NCI-H526 (cell line): Measurements from ENCODE around the gene SSTR4.

Experiments used
- DNase-seq, 2 experiments: peaks; one replicate each; lab custom pipeline; 2025; lab: John Stamatoyannopoulos, UW

Gene SSTR4

DNA sequence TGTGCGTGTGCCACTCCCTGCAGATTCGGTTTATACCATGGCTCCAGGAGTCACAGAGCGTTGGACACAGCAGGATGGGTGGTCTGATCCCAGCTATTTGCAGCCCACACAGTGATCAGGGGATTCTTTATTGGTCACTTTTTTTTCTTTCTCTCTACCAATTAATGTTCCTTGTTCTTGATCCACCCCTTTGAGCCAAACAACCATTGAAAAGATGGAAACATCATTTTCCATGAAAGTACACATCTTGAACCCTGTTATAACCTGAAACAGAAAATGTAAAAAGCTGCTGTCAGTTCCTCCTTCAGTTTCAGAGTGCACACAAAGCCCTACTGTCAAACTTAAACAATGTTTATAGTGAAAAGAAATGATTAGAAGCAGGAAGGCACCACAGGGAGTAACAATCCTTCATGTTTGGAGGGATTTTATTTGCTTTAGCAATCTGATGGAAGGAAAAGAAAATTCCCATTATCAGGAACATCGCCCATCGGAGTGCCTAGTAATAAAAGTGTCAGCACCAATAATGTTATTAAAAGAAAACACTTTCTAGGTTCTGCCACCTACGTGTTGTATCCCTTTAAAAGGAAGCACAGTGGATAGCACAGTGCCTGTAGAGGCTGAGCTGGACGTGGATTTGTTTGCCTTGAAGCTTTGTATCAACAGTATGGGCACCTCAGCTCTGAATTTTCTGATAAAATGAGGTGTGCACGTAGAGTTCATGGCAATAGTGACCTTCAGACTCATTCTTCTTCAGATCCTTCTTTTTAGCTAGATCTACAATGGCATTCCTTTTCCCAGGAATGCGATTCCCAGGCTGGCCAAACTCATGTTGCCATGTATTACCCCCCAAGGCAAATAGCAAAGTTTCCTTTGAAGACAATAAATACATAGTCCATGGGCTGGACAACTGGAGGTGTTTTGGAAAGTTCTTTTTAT is 30.4 kb downstream of the SSTR4 start:
- no peak for DNase-seq

DNA sequence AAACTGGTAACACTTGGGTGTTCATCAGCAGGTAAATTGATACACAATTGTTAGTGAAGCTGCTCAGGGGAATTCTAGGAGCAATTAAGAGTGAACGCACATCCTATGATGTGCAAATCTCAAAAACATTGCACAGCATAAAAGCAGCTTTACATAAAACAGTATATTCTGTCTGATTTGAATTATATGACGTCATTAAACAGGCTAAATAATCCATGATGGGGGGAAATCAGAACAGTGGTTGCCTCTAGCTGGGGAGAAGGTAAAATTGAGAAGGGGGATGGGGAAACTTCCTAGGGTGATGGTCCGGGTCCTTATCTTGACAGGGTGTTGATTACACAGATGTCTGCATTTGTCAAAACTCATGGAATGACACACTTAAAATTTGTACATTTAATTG is 31.7 kb downstream of the SSTR4 start:
- DNase-seq: no peak

DNA sequence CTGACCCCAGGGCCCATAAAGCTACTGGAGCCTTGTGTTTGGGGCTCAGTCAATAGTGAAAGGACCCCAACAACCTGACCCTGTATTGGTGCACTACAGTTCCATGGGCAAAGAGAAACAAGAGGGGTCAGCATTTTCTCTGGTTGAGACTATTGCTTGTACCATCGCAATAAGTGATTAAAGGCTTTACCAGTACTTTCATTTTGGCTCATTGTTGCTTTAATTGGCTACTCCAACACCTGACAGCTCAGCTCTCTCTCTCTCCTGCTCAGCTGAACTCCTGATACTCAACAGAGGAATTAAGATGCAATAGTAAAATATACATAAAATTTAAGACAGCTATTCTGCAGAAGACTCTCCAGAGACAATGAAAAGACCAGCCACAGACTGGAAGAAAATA is 33.2 kb downstream of the SSTR4 start:
- no peak for DNase-seq

DNA sequence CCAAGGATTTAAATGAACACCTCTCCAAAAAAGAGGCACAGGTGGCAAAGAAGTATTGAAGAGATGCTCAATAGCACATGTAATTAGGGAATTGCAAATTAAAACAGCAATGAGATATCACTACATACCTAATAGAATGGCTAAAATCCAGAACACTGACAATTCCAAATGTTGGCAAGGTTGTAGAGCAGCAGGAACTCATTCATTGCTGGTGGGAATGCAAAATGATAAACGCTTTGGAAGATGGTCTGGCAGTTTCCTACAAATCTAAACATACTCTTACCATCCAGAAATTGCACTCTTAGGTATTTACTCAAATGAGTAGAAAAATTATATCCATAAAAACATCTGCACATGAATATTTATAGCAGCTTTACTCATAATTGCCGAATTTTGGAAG is 34.0 kb downstream of the SSTR4 start:
- DNase-seq: no peak

DNA sequence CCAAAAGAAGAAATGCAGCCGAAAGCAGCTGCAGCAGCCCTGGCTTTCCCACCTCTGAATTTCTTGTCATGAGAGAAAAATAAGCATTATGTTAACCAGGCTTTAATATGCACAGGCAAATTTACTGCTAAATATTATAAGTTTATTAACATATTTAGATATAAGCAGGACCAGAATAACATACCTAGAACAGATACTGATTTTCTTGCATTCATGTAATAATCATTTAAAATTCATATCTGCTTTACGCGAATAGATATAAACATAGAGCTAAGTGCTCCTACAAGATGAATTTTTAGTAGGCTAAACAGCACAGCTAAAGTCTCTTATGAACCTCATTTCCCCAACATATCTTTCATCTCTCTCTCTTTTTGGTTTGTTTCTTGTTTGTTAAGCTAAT is 36.3 kb downstream of the SSTR4 start:
- no peak for DNase-seq

DNA sequence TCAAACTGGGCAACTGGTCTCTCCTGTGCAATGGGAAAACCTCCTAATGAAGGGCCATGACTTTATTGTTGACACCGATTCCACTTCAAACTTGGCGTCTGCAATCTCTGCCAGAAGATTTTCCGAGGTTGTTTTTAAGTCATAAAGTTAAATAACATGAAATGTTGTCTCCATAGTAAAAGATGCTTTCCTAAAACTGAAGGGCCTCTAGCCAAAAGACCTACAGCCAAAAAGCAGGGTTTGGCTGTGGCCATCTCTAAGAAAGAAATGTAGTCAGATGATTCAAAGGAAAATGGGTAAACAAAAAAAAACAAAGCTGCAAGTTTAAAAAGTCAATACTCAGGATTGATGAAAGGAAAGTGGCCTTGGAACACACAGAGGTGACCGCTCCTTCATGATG is 36.9 kb downstream of the SSTR4 start:
- no peak for DNase-seq

DNA sequence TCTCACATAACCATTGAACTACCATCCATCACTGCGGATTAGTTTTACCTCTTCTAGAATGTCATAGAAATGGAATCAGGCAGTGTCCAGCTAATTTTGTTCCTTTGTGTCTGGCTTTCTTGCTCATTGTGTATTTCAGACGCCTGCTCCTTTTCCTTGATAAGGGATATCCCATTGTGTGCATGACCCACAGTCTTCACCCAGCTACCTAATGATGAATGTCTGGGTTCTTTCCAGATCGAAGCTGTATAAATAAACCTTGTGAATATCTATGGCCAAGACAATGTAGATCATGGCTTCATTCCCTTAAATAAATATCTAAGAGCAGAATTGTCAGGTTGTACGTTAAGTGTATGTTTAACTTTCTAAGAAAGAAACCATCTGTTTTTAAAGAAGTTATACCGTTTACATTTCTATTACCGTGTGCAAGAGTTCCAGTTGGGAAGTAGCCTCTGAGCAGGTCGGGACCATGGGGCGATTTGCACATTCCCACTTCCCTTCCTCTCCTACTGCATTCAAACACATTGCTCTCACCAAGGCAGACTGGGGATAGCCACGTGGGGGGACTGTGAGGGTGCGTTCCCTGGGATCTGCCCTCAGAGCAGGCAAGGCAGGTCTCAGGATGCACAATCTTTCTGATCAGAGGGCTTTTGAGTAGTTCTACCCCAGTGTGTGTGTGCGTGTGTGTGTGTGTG is 37.9 kb downstream of the SSTR4 start:
- DNase-seq: no peak

DNA sequence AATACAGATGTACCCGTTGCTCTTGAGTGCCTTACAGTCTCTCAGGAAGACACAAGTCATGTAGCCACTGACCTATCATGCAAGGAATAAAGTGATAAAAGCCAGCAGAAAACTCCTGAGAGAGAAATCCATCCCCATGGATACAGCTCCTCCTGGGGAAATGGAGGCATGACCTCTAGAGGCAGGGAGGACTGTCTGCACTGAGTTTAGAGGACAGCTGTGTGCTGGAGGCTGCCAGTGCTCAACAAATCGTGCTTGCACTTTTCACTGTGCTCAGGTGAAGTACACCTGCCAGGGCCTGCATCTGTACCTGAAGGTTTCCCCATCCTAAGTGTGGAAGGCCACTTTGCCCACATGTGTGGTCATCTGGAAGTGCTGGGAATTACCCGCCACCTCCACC is 38.9 kb downstream of the SSTR4 start:
- no peak for DNase-seq

DNA sequence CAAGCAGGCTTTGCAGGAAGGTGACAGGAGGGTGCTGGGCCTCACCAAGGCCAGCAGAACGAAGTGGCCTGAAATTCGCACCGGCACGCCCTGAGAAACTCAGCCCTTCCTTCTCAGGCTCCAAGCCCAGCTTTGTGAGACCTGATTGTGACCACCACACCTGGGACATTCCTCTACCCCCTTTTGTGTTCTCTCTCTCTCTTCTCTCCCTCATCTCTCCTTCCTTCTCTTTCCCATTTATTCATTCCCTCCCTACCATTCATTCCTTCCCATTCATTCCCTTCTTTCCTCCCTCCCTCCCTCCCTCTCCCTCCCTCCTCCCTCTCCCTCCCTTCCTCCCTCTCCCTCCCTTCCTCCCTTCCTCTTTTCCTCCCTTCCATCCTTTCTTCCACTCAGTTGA is 42.2 kb downstream of the SSTR4 start:
- no peak for DNase-seq

DNA sequence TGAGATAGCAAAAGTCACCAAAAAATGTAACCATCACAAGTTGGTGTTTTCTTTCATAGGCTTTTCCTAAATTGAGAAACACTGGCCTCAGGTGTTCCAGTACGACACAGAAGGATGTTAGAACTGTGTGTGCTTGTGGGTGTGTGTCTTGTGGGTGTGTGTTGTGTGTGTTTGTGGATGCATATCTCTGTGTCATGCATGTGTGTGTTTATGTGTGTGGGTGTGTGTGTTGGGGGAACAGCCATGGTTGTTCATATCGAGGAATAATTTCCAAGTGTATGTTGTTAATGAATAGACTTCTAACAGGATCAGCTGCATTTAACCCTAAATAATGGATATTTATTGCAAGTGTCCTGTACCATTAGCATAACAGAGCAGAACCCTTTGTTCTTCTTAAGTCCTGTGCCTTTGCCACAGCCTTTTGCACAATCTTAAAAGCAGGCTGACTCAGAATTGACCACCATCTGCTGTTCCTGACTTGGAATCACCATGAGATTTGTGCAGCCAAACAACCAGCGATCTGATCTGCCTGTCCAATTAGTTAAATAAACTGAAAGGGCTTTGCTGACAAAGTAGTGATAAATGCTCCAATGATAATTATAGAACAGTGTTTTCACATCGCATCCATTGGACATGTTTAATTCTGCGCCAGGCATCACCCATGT is 43.4 kb downstream of the SSTR4 start:
- DNase-seq: no peak

DNA sequence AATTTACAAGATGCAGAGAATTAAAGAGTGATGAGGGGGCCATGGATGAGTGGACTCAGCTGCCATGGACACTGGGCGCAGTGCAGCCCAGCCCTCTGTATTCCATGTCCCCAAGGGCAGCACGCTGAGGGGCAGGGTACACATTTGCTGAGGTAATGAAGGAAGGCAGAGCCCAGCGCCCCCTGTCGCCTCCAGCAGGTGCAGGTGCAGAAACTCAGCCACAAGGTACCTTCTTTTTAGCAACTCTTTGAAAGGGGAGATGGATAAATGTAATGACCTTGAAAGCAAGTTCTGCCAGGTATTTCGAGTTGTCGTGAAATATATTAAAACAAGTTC is 43.9 kb downstream of the SSTR4 start:
- DNase-seq: peak; percentile 5 to 42

DNA sequence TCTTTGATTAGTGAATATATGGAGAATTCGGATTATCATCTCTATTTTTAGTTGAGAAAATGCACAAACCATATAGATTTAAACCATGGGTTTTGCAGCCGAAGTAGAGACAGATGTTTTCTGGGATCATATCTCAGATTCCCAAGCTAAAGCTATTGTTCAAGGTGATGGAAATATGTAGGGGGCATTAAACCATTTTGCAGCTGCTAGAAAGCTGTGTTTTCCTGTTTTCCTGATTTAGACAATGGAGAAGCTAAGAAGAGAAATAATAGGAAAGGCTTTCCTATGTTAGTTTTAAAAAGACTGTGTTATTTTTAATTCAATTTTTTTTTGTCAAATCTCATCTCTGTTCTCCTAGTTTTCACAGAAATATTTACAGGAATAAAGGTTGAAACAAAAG is 44.8 kb downstream of the SSTR4 start:
- no peak for DNase-seq

DNA sequence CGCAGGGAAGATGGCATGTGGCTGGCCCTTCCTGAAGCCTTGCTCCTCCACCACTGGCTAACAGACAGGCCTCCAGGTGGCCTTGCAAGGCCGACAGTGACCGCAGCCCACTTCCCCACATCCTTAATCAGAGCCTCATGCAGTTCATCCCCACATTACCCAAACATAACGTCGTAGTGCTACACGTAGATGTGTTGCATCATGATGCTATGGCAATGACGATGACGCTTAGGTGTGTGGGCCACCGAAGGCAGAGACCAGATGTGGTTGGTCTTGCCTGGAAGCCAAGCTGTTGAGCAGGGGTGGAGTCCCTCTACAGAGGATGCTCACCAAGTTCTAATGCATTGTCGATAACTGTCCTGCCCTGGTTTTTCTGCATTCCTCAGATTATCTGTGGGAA is 45.4 kb downstream of the SSTR4 start:
- no peak for DNase-seq

DNA sequence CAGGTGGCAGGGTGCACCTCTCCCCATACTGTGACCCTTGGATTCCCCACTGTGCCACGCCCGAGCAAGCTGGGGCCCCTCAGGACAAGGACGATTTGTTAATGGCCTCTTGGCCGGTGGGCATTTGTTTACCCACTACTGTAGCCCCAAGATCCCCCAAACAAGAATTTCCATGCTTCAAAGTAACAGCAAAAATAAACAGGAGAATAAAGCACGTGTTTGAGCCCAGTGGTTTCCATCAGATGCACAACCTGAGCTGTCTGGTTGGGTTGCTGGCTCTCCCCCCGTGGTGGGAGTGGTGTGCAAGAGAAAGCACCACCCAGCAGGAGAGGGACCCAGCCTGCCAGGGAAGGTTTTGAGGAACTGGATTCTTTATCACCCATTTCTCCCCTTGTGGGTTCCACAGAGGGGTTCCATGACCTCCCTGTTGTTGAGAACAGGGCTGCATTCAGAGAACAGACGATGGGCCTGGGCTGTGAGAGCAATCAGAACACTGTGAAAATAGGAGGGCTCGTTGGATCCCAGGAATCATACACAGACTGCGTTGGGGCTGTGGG is 46.2 kb downstream of the SSTR4 start:
- no peak for DNase-seq

DNA sequence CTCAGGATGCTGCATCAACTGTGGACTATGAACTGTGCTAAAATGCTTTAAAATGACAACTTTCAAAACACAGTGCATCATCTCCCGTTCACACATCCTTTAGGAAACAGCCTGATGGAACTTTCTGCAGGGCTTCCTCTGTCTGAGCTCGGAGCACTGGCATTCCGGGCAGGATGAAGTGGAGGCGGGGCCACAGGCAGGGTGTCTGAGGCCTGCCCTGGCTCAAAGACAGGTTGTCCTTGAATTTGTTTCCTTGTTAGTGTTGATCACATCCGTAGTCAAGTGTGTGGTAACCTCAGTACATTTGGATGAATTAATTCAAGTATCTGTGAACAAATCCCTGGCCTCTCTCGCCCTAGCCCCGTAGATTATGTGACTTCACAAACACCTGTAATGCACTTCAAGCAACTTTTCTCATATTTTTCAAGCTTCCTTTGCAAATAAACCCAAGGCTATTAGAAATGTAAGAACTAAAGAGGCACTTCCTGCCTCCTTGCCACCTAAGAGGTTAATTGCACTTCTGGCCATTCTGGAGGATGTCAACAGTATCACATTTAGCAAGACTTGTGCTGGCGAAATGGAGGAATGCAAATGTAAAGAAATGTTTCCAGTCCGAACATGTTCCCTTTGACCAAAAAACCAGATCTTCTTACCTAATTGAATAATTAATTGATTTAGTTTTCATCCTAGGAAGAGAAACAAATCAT is 47.9 kb downstream of the SSTR4 start:
- no peak for DNase-seq

DNA sequence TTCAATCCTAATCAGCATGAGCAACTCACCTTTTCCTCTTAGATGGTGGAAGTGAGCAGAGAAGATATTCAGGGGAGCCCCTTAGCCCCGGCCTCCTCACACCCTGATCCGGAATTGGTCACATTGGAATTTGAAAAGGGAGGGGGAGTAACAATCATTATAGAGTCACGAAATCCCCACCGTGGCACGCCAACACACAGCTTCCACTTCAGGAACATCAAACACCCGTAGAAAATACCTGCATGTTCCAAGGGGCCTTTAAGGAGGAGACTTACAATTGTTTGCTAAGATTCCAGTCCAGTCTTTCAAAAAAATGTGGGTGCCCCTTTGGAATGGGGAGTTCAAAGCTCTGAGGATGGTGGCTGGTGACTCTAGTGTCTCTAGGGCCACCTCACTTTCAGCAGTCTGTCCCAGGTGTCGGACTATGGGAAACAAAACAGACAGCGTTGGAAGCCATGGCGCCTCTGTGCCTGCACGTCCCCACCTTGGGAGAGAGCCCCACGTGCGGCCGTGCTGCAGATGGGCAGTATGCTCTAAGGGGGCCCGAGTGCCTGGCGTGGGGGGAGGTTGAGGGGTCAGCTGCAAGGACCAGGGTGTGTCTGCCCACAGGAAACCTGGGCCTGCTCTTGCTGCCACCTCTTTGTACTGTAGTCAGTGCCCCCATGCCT is 48.6 kb downstream of the SSTR4 start:
- DNase-seq: no peak

DNA sequence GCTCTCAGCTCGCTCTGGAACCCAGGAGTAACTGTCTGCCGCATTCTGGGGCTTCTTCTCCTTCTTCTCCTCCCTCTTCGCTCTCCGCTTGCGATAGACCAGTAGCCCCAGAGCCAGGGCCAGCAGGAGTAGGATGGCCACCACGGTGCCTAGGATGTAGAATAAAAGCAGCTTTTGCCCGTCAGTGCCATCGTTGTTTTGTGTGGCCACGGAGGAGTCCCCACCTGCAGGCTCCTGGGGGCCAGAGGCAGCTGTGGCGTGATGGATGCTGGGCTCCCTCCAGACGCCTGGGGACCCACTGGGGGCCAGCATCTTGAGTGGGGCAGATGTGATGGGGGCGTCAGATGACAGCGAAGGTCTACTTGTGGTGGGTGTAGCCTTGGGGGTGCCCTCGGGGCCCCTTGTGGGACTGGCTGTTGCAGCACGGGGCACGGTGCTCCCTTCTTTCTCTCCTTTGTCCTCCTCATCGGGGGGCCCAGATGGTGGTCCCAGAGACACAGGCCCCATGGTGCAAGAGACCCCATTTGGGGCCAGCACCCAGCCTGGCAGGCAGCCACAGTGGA is 49.3 kb downstream of the SSTR4 start:
- no peak for DNase-seq

DNA sequence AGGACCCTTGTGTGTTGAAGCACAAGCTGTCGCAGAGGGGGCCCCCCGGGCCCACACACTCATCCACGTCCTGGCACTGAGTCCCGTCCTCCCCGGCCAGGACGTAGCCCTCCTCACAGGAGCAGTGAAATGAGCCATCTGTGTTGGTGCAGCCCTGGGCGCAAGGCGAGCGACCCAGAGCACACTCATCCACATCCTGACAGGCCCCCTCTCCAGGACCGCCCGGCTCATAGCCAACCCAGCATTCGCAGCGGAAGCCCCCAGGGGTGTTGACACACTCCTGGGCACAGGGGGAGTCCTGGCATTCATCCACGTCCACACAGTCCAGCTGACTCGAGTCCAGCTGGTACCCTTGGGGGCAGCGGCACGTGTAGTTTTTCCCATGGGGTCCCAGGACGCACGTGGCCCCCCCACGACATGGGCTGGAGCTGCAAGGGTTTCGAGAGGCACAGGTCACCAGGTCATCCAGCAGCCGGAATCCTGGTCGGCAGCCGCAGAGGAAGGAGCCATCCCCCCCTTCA is 49.8 kb downstream of the SSTR4 start:
- DNase-seq: no peak

DNA sequence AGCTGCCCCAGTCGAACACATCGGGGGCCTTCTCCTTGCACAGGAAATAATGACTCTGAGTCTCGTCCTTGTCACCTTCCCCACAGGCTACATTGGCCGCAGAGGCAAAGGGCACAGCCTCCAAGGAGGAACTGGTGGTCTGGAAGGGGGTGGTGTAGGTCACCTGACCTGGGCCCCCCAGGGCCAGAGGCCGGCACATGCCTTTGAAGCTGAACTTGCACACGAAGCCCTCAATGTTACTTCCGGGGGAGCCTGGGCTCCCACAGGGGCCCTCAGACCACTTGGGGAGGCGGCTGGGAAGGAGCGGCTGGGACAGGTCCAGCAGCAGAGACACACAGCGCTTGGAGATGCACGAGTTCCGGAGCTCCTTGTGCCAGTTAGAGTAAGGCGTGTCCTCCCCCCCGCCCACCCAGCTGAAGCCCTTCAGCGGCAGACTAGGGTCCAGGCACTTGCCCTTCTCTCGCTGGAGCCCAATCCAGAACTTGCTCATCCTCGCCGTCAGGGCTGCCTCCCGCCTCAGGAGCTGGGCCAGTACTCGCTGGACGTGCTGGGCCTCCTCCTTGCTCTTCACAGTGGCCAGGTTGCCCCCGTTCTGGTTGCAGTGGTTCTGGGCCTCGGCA is 50.4 kb downstream of the SSTR4 start:
- no peak for DNase-seq

DNA sequence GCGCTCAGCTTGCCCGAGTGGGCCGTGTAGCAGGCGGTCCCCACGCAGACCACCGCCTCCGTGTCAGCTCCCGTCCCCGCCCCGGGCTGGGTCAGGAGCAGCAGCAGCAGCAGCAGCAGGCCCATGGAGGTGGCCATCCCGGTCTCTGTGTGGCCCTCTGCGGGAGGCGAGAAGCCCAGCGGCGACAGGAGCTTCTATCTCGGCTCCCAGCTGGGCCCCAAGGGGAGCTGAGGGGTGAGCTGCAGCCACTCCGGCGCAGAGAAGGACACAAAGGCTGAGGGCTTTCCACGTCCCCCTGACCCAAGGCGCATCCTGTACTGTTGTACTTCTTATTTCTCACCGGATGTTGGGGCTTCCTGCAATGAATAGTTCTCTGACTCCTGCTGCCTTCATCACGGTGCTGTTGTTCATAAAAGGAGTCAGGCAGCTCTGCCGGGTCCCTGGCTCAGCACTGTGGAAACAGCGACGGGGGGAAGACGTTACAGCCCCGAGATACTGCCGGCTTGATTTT is 51.0 kb downstream of the SSTR4 start, which contains the start of gene CD93:
TSS of gene CD93 (minus strand) at position 269 of the 511 bp plus-strand sequence. CDS start at position 137, 132 bp downstream.
- DNase-seq: no peak
